Measurements from ENCODE around the gene CAD.

The CAD gene

DNA sequence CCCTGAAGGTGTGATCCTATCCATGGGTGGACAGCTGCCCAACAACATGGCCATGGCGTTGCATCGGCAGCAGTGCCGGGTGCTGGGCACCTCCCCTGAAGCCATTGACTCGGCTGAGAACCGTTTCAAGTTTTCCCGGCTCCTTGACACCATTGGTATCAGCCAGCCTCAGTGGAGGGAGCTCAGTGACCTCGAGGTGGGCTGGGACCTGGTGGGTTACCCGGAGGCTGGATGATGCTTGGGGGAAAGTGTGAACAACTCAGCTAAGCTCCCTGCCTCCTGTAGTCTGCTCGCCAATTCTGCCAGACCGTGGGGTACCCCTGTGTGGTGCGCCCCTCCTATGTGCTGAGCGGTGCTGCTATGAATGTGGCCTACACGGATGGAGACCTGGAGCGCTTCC, 16.2 kb downstream of the CAD start:
- no peak for TF ChIP-seq GATA3 (IDR thresholded peaks at IDR 0.05; ENCODE audit: low read depth, low read length)
- TF ChIP-seq GATA2 (IDR thresholded peaks at IDR 0.05; ENCODE audit: low read depth, low read length) = no peak

- TF ChIP-seq GATA2 (IDR thresholded peaks at IDR 0.05; ENCODE audit: low read depth, low read length) (no peak), GATA3 (IDR thresholded peaks at IDR 0.05; ENCODE audit: low read depth, low read length) (no peak)
Measured at GRCh38 chr2:27236136-27236535, 19.0 kb downstream of the CAD start.

- TF ChIP-seq GATA3 (IDR thresholded peaks at IDR 0.05; ENCODE audit: low read depth, low read length) (no peak), GATA2 (IDR thresholded peaks at IDR 0.05; ENCODE audit: low read depth, low read length) (no peak)
Measured at GRCh38 chr2:27236626-27237025, 19.5 kb downstream of the CAD start.

DNA sequence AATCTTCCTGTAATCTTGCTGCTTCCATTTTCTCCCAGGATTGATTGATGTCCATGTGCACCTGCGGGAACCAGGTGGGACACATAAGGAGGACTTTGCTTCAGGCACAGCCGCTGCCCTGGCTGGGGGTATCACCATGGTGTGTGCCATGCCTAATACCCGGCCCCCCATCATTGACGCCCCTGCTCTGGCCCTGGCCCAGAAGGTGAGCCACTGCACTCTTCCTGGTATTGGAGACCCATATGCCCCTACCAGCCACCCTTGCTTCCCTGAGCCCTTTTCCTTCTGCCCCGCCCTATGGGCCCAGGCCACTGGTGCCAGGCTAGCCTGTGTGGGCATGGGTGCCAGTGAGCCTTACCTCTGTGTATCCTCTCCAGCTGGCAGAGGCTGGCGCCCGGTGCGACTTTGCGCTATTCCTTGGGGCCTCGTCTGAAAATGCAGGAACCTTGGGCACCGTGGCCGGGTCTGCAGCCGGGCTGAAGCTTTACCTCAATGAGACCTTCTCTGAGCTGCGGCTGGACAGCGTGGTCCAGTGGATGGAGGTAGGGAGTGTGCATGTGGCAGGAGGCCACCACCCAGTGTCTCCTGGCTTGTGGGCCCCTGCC, 20.3 kb downstream of the CAD start:
- no peak for TF ChIP-seq GATA3 (IDR thresholded peaks at IDR 0.05; ENCODE audit: low read depth, low read length)
- no peak for TF ChIP-seq GATA2 (IDR thresholded peaks at IDR 0.05; ENCODE audit: low read depth, low read length)

DNA sequence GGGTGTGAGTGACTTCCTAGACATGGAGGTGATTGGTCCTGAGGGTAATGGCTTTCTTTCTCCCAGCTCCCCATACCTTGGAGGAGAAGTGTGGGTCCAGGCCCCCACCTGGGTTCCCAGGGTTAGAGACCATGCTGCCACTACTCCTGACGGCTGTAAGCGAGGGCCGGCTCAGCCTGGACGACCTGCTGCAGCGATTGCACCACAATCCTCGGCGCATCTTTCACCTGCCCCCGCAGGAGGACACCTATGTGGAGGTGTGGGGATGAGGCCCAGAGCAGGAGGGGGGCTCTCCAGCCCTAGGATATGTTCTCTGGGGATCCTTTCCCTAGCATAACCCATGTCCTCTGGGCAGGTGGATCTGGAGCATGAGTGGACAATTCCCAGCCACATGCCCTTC, 21.8 kb downstream of the CAD start:
- no peak for TF ChIP-seq GATA2 (IDR thresholded peaks at IDR 0.05; ENCODE audit: low read depth, low read length)
- no peak for TF ChIP-seq GATA3 (IDR thresholded peaks at IDR 0.05; ENCODE audit: low read depth, low read length)

DNA sequence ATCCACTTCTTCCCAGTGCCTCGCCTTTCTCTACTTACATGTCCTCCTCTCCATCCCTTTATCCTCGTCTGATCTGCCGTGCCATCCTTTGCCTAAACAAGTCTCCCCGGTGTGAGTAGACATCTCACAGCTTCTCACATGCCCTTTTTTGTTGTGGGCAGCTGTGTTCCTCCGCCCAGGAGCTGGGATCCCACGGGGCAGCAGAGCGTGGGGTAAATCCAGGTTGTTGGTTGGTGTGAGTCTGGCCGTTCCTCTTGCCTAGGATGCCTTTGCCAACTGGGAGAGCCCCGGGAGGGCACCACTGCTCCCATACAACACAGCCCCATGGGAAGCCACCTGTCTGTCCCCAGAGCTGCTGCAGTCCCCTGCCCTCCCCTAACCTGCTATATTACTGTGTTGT, 23.2 kb downstream of the CAD start:
- TF ChIP-seq GATA2 (IDR thresholded peaks at IDR 0.05; ENCODE audit: low read depth, low read length) = no peak
- no peak for TF ChIP-seq GATA3 (IDR thresholded peaks at IDR 0.05; ENCODE audit: low read depth, low read length)

- TF ChIP-seq GATA3 (IDR thresholded peaks at IDR 0.05; ENCODE audit: low read depth, low read length) (no peak), GATA2 (IDR thresholded peaks at IDR 0.05; ENCODE audit: low read depth, low read length) (no peak)
Measured at GRCh38 chr2:27241761-27242613, 24.8 kb downstream of the CAD start.

DNA sequence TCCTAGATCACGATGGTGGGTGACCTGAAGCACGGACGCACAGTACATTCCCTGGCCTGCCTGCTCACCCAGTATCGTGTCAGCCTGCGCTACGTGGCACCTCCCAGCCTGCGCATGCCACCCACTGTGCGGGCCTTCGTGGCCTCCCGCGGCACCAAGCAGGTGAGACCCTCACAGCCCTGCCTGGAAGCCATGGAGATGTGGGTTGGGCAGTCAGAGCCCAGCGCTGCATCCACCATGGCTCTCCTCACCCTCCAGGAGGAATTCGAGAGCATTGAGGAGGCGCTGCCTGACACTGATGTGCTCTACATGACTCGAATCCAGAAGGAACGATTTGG, 25.4 kb downstream of the CAD start:
- TF ChIP-seq GATA2 (IDR thresholded peaks at IDR 0.05; ENCODE audit: low read depth, low read length) (no peak), GATA3 (IDR thresholded peaks at IDR 0.05; ENCODE audit: low read depth, low read length) (no peak)

GRCh38 chr2:27243391-27244130, 26.4 kb downstream of the CAD start:
- TF ChIP-seq GATA3 (IDR thresholded peaks at IDR 0.05; ENCODE audit: low read depth, low read length) = no peak
- no peak for TF ChIP-seq GATA2 (IDR thresholded peaks at IDR 0.05; ENCODE audit: low read depth, low read length)

DNA sequence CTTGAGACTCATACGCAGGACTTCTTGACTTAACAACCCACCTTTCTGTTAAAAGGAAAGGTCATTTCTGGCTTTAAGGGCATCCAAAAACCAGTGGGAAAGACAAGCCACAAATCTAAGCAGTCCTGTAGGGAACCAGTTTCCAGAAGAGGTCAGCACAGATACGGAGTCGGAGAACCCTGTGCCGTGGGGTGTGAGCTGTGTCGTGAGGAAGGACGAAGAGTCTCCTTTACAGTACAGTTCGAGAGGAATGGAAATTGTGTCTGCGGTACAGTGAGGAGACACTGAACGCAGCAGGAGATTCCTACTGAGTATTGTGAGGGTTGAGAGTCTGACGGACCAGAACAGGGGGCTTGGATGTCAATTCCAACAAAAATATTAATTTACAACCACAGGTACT, 27.9 kb downstream of the CAD start:
- TF ChIP-seq GATA3 (IDR thresholded peaks at IDR 0.05; ENCODE audit: low read depth, low read length) = no peak
- TF ChIP-seq GATA2 (IDR thresholded peaks at IDR 0.05; ENCODE audit: low read depth, low read length) = no peak

DNA sequence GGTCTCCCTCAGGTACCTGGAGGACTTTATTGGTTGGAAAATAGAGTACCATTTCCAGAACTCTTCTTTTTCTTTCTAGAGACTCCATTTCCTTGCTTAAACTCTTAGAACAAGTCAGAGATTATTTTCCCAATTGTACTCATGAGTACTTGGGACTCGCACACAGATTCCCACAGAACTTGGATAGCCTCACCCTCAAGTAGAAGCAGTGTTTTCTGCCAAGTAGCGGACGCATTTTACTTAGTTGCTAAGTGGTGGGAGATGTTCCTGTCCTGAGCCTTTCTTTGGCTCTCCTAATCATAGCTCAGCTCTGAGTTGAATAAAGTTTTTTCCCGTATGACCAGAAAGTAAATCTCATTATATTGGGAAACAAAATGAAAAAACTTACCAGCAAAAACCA, 28.5 kb downstream of the CAD start:
- TF ChIP-seq GATA3 (IDR thresholded peaks at IDR 0.05; ENCODE audit: low read depth, low read length) (no peak), GATA2 (IDR thresholded peaks at IDR 0.05; ENCODE audit: low read depth, low read length) (no peak)

GRCh38 chr2:27247893-27248292, 30.7 kb downstream of the CAD start:
- TF ChIP-seq GATA2 (IDR thresholded peaks at IDR 0.05; ENCODE audit: low read depth, low read length) (no peak), GATA3 (IDR thresholded peaks at IDR 0.05; ENCODE audit: low read depth, low read length) (no peak)

DNA sequence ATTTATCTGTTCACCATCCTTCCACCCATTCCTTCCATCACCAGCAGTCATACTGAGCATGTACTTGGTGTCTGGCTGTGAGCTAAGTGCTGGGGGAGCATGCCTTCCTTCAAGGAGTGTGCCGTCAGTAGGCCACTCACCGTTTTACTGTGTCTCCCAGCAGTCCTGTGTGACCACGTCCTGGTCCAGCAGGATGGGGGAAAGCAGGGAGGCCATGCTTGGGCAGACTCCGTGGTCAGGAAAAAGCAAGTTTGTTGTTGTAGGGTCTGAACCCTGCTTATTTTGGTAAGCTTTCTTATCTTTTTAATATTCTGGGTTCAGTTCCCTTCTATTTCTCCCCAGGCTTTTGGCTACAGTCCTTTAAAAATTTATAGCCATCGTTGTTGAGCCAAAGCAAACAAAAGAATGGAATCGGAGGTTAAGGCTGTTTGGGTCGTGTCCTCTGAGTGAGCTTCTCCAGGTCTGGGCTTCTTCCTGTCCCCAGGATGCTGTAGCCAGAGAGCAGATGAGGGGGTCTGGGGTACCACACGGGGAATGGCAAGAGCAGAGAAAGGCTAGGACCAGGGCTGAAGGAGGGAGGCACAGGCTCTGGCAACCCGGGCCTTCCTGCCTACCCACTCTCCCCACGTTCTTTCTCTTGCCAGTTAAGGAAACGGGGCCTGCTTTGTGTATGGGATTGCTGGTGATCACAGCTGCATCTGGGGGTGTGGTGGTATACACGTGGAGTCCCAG, 32.2 kb downstream of the CAD start:
- TF ChIP-seq GATA3 (IDR thresholded peaks at IDR 0.05; ENCODE audit: low read depth, low read length) = no peak
- no peak for TF ChIP-seq GATA2 (IDR thresholded peaks at IDR 0.05; ENCODE audit: low read depth, low read length)

Data from SH-SY5Y (cell line).